Fibroblast of skin of right quadriceps (primary cell): ENCODE measurements around the gene CYTH4.
"Not testable (repeated sequence)": the region's sequence is repeated elsewhere in the genome, so short reads cannot be mapped to it uniquely, and the experiment has no call there.

Experiments
- DNase-seq: peaks from one replicate; pipeline ENCODE4 v3.0.0-alpha.2; 2013

CYTH4 gene

DNA sequence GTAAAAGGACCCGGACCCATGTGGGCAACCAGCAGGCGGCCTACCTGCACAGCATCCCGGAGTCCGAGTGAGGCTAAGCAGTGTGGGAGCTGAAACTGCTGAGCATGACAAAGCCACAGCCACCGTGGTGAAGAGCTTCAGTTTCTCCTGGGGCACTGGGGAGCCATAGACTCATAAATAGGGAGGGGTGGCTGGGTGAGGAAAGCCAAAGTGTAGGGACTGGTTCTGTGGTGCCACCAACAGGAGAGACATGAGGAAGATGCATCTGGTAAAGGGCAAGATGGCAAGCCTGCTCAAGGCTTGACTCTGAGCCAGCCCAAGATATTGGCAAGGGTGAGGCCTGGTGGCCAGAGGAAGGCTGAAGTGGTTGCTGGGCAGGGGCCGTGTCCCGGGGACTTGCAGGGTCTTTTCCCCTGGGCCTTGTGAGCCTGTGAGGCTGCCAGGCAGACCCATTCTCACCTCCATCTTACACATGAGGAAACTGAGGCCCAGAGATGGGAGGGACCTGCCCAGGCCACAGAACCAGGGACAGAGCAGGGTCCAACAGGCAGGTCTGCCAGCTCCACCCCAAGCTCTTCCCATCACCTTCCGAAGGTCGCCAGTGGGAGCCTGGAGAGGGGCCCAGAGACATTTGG is 30.4 kb downstream of the CYTH4 start:
- DNase-seq, result no peak

DNA sequence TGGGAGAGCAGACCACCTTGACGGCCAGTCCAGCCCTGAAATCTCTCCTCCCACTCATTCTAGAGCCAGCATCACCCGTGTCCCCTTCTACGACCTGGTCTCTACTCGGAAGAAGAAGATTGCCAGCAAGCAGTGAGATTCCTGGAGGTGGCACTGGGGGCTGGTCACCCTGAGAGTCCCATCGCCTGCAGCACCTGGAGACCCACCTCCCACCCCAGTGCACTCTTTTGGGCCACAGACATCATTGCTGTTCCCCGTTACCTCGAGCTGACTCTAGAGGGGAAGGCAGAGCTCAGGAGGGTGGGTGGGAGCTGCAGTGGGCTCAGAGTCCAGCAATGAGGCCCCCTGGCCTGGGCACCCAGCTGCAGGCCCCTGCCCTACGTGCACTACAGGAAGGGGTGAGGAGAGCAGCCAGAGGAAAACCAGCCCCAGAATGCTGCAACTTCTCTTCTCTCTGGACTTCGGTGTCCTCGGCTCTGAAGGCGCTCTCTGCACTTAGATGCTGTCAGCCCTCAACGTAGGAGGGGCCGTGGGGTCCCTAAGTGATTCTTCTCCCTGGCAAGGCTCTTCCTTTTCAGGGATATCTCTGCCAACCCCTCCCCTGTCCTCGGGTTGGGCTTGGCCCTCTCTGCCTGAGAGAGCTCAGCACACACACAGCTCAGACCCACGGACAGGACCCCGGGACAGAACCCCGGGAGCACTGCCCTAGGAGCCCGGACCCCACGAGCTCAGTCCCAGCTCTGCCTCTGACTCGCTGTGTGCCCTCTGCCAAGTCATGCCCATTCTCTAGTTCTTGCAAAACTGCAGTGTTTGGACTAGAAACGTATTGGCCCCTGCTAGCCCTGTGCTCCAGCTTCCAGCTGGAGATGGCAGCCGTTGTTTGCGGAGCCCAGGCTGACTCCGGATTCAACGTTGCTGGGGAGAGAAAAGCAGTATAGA is 31.3 kb downstream of the CYTH4 start:
- no peak for DNase-seq

DNA sequence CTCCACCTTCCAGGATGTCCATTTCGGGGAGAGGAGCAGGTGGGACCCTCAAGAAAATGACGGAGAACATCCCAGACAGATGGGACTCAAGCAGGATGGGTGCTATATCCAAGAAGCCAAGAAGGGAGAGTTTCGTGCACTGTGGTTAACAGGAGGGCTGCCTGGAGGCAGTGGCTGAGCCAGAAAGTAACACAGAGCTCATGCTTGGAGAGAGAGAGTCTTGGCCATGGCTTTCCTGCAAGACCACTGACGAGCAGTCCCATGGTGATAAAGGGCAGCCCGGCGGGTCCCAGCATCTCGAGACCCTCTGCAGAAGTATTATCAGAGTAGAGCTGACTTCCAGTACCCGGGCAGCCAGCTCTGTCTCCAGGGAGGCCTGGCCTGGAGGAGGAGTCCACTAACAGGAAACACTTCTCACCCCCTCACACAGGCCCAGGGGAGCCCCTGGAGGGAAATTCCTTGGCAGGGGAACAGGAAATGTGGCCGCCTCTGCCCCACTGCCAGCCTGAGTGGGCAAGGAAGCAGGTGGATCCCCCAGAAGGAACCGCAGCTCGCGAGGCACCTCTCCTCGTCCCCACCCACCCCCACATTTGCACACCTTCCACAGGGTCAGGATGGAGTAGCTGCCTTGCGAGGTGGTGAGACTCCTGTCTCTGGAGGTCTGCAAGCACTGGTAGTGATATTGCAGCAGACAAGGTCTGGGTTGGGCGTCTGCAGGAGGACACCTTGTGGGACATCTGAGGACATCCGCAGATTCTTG is 32.2 kb downstream of the CYTH4 start:
- no peak for DNase-seq

DNA sequence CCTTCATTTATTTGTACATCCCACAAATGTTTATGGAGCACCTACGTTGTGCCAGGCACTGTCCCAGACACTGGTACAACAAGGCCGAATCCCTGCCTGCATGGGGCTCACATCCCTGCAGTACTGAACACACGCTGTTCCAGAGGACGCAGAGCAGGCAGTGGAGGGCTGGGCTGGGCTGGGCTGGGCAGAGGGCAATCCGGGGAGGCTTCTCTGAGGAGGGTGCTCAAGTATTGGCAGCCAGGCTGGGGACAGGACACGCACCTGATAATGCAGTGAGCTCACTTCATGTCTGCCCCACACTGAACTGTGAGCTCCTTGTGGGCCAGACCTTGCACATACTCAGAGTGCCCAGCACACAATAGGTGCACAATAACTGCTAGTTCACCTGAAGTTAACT is 34.1 kb downstream of the CYTH4 start:
- no peak for DNase-seq

DNA sequence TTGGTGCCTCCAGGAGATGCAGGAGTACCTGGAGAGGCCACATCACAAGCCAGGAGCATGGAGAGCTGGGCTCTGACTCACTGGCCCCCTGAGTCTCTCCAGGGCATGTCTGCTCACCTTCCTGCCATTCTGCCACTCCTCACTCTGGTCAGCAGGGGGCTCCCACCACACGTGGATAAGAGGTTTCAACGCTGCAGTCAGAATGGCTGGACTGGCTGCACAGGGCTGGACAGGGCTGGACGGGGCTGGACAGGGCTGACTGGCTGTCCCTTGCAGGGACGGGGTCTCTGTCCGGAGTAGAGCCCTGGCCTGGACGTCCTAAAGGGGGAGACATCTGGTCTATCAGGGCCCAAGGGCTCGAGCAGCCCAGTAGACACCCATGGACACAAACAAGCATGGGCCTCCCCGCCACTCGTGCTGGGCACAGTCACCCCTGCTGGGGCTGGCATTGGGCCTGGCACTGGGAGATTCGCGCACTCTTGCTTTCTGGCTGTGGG is 34.6 kb downstream of the CYTH4 start:
- DNase-seq, result peak; percentile 81

DNA sequence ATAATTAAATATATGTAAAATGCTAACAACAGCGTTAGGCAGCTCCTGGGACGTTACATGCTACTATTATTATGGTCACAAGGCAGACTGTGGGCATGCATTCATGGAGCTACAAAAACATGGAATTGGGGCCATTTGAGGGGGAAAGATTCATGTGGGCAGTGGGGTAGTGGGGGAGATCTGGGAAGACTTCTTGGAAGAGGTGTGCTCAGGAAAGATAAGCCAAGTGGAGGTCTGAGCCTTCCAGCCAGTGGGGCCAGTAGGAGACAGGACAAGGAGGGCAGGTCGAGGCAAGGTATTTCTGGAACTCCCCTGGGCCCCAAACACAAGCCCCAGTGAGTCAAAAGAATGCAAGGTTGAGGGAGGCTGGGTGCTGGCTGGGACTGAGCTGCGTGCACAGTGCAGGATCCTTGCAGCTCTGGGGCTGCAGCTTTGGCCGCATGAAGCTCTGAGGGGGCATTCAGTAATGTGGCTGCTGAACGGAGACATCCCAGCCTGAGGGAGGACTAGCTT is 35.4 kb downstream of the CYTH4 start:
- DNase-seq, result no peak

DNA sequence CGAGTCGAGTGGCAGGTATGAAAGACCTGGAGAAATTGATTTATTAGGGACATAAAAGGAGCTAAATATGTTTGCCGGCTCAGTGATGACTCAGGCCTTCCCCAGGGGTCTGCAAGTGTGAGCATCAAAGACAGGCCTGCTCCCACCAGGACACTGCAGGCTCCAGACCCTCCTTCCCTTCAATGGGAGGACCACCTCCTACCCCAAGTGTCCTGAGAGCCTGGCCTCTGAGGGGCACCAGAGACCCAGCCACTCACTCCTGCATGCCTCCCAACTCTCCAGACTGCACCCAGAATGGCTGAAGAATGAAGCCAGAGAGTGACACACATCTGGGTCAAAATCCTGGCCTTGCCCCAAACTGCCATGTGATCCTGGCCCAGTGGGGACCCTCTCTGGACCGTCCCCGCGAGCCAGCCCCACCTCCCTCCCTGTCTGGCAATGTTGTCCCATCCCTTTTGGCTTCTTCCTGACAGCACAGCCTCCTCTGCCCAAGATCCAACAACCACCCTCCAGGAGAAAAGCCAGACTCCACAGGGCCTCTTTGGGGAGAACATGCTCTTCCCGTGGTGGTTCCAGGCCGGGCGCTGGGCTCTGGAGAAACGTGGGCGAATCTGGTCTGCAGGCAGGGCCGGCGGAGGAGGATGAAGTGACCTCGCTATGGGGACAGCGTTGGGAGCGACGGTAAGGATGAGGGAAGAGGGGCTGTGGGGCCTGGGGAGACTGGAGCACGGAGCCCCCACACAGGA is 36.2 kb downstream of the CYTH4 start:
- no peak for DNase-seq

DNA sequence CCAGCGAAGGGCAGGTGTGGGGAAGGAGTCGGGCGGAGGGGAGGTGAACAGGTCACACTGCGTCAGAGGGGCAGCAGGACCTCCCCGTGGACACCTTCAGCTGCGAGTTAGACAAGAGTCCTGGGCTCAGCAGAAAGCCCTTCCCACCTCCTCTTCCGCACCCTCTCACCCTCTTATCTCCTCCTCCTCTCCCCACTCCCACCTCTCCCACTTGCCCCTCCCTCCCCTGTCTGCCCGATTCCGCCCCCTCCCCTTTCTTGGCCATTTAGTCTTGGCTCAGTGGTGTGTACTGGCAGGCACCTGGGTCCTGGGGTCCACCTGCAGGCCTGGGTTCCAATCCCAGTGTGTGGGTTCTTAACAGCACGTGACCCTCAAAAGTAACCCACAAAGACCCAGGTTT is 37.2 kb downstream of the CYTH4 start:
- DNase-seq, result no peak

DNA sequence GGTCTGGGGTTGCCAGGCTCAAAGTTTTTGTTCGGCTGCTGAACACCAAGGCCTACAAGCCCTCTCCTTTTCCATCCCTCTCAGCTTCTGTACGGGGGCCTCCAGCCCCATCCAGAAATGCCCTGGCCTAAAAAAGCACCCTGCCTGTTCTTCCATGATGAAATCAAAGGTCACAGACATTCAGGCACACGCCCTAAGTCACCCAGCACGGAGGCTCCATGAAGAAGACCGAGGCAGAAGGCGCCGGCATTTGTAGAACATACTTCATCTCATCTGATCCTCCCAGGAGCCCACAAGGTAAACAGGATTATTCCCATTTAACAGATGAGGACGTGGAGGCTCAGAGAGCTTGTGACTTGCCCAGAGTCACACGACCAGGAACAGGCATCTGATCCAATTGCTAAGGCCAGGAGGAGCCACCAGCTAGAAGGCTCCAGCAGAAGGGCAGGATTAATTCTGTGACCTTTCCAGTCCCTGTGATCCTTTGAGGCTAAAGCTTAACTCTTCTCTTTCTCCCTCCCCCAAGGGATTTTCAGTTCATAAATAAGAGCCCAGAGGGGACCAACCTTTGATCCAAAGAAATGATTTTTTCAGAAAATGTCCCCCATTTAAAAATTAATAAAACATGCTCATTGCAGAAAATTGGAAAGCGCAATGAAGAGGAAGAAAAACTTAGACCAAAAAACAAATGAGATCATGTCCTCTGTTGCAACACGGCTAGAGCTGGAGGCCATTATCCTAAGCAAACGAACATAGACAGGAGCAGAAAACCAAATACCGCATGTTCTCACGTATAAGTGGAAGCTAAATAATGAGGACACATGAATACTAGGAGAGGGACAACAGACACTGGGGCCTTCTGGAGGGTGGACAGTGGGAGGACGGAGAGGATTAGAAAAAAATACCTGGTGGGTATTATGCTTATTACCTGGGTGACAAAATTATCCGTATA is 38.7 kb downstream of the CYTH4 start:
- DNase-seq, result no peak

DNA sequence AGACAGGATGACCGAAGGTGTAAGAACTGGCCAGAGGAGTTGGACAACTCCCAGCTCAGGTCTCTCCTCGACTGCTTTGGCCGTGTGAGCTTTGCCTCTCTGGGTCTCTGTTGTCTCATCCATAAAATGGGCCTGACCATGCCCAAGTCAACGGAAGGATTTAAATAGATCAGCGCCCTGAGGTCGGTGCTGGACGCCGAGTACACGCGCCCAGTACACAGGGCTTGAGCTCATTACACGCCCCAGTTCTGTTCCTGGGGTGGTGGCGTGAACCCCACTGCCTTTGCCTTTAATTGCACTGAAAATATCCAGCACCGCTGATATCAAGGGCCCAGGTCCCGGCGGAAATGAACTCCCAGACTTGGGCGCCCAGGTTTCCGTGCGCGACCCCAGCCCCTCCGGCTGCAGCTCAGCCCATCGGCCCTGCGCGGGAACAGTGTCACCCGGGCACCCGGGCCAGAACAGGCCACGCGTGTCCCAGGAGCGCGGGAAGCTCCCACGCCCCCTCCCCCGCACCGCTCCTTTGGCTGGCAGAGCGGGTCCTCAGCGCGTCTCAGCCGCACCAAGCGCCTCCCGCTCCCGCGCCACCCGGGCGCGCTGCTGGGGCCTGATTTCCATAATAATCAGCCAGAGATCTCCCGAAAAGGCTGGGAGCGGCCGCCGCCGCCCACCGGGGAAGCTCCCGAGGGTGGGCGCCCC is 42.2 kb downstream of the CYTH4 start:
- DNase-seq, result no peak

DNA sequence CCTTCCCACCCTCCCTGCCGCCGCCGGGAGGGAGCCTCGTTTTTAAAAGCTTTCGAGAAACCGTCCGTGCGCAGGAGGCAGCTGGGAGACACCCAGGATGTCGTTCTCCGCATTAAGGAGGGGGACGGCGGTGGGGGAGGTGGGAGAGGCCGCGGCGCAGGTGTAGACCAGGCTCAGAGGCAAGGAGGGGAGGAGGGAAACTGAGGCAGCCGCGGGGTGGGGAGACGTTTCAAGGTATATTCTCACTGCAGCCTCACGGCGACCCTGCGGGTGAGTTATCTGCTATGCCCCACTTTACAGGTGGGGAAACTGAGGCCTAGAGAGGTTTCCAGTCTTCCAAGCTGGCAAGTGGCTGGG is 42.7 kb downstream of the CYTH4 start:
- DNase-seq, result no peak

DNA sequence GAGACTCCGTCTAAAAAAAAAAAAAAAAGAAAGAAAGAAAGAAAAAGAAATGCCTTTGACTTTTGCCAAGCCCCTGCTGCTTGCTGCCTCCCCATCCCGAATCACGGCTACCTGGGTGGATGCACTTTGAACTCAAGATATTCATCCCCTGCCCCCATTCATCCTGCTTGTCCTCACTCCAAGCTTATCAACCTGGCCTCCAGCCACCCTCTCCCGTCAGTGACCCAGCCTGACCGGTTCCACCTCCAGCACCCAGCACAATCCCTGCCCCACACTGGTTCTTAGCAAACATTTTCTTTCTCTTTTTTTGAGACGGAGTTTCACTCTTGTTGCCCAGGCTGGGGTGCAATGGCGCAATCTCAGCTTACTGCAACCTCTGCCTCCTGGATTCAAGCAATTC is 44.4 kb downstream of the CYTH4 start:
- no peak for DNase-seq

DNA sequence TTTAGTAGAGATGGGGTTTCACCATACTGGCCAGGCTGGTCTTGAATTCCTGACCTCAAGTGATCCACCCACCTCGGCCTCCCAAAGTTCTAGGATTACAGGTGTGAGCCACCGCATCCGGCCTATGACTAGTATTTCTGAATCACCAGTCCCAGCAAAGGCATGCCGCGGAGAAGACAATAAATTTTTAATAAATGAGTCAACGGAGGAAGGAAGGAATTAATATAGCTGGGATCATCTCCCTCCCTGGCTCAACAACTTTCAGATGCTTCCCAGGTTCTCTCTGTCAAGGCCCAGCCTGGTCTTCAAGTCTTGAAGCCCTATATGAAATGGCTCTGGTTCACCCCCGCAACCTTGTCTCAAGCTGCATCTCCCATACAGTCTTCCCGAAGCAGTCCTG is 45.7 kb downstream of the CYTH4 start:
- peak; percentile 90 for DNase-seq

DNA sequence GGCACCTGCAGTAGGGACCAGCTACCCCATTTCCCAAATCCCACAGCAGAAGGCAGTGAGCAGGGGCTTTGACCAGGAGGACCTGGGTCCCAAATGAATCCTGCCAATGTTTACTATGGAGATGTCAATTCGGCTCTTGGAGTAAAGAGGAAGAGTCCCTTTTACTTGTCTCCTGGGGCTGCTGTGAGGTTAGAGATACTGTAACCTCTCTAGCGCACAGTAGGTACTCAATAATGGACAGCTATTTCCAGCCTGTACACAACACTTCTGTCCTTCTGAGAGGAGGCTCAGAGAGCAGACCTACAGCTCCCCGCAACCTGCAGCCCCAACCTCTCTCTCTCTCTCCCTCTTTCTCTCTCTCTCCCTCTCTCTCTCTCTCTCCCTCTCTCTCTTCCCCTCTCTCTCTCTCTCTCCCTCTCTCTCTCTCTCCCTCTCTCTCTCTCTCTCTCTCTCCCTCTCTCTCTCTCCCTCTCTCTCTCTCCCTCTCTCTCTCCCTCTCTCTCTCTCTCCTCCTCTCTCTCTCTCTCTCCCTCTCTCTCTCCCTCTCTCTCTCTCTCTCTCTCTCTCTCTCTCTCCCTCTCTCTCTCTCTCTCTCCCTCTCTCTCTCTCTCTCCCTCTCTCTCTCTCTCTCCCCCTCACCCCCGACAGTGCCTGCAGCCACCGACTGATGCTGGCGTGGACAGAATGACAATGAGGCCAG is 46.4 kb downstream of the CYTH4 start:
- not testable (repeated sequence) for DNase-seq

DNA sequence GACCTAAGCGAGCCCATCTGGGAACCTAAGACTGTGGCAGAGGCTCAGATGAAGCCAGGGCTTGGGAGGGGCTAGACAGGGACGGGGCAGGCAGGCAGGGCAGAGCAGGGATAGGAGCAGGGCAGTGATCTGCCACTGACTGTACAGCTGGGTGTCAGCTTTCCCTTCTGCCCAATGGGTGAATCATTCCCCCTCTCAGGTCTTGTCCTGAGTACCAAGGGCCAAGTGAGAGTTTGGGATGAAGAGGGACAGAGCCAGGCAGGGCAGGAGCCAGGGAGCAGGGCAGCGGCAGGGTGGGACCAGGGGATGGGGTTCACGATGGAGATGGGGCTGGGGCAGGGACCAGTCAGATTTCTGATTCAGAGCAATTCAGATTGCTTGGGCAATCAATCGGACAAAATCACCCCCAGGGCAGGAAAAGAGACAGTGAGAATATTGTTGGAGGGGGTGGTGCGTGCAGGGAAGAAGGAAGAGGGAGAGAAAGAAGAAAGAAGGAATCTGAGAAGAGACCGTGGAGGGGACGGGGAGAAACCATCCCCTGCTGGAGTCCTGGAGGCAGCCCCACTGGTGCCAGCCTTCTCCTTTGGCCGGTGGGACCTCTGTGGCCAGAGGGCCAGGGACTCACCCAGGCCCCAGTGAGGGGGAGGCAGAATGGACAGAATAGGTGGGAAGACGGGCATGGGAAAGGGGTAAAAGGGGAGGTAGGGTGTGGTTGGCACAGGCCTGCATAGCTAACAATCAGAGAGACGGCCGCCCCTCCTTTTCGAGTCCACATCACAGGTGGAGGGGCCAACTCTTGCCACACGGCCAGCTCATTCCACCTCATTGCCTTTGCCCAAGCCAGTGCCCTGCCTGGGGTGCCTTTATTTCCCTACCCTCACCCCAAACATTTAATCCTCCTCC is 47.2 kb downstream of the CYTH4 start:
- DNase-seq, result peak; percentile 32

DNA sequence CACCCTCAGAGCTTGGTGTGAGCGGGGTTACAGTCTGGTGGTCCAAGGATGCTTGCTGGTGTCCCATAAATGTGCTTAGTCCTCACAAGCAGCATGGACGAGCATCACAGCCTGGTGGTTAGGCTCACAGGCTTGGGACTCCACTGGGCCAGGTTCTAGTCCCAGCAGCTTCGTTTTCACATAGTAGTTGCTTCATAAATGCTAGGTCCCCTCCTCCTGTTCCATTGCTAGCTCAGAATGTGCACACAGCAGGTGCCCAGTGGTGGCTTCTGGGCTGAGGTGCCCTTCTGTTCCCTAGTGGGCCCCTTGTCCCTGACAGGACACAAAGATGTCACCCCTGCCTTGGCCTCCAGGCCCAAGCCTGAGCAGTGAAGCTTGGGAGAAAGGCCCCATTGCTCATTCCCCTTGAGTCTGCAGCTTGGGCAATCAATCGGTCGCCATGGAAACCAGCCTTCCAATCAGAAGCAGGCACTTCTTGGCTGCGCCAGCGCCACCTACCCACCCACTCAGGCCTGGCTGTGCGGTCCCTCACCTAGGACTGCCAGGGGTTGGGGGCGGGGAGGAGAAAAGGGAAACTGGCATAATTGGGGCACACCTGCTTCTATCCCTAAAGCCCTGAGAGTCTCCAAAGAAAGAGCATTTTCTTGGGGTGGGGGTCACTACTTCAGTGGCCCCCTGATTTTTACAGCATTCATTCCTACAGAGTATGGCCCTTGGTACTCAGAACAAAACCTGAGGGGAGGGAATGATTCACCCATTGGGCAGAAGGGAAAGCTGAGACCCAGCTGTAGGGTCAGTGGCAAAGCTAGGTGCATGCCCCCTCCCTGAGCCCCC is 48.1 kb downstream of the CYTH4 start:
- DNase-seq, result peak; percentile 86

DNA sequence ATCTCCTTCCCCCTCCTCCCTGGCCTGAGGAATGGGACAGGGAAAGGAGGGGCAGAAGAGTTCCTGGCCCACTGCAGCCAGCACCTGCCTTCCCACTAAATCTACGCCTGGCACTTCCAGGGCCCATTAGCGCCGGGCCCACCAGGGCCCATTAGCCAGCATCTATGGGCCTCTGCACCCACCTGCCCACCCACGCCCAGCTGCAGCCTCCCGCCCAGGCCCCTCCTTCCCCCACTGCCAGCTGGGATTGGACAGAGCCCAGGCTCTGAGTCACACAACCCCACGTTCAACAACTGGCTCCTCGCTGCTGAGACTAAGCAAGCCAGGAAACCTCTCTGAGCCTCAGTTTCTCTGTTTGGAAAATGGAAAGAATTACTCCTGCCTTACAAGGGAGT is 48.7 kb downstream of the CYTH4 start:
- DNase-seq, result peak; percentile 52
